ENCODE data around the gene TRPC1.

GRCh38 chr3:142785996-142786395, 62.2 kb downstream of the TRPC1 start:
- TF ChIP-seq EZH2 (IDR thresholded peaks at IDR 0.05; ENCODE audit: low read length) (no peak), CTCF (optimal IDR thresholded peaks at IDR 0.05 in 1 of 3, IDR thresholded peaks at IDR 0.05 in 1 of 3, conservative IDR thresholded peaks at IDR 0.05 in 1 of 3; ENCODE audit: extremely low read depth in 1 of 3, insufficient read depth in 2 of 3, low read length in 3 of 3) (no peak)

Measured in keratinocyte (primary cell).